ENCODE measurements around the gene HSPG2.

- TF ChIP-seq POLR2A (IDR thresholded peaks at IDR 0.05; ENCODE audit: low read depth, low read length) = no peak
- TF ChIP-seq POLR2AphosphoS5 (IDR thresholded peaks at IDR 0.05; ENCODE audit: low read depth, low read length) = no peak
- TF ChIP-seq TAF1 (IDR thresholded peaks at IDR 0.05; ENCODE audit: borderline replicate concordance, low read depth, low read length) = no peak
These were observed 136.0 kb downstream of the HSPG2 start for GRCh38 chr1:21801100-21801499.
